ENCODE measurements around the gene NUDT15.

GRCh38 chr13:48050550-48050949, 13.0 kb downstream of the NUDT15 start:
- TF ChIP-seq CTCF (IDR thresholded peaks at IDR 0.05; ENCODE audit: low read depth, low read length, poor library complexity, severe bottlenecking): no peak
- TF ChIP-seq EZH2phosphoT487 (IDR thresholded peaks at IDR 0.05; ENCODE audit: borderline replicate concordance, low read length): no peak
